Right lung (tissue), 5 donors: ENCODE results near the gene TPRX1. TPM values are rescaled to one million over a fixed set of nuclear protein-coding genes. Genes with fewer than 3 reads are reported as not detected.

Experiments used
- polyA plus RNA-seq, 5 donors: library from polyadenylated mRNA; unstranded; fragments of 120-200 nt; gene quantifications; one replicate each; pipeline versions ENCODE4 v1.2.1 to v1.2.3, GENCODE V29; 2013; ENCODE audit warnings: inconsistent platforms in 1 of 5, low replicate concordance in 1 of 5; ENCODE audit not compliant: insufficient read length in 5 of 5, insufficient read depth in 1 of 5

The TPRX1 gene
- polyA plus RNA-seq, 5 donors: not detected

Other genes with a start within 250 kb of the TPRX1 start
- gene ZNF541, start 231.4 kb downstream of the TPRX1 start, polyA plus RNA-seq: under 1 TPM; 0.14 to 0.55 (median 0.23) TPM
- 10 to 100 TPM; 11.7 to 17.2 (median 15.6) TPM for gene BICRA, start 195.4 kb downstream of the TPRX1 start, polyA plus RNA-seq
- 100 to 1,000 TPM in 3 of 5 donors, 10 to 100 TPM in 2; 79.9 to 160 (median 107) TPM for gene EHD2, start 91.1 kb downstream of the TPRX1 start, polyA plus RNA-seq
- 100 to 1,000 TPM; 393 to 541 (median 463) TPM for gene NOP53, start 59.0 kb downstream of the TPRX1 start, polyA plus RNA-seq
- gene SELENOW, start 25.8 kb downstream of the TPRX1 start, polyA plus RNA-seq: 100 to 1,000 TPM; 176 to 307 (median 209) TPM
- gene CRX, start 17.4 kb upstream of the TPRX1 start, polyA plus RNA-seq: under 1 TPM in 4 of 5 donors, not detected in 1; 0.04 to 0.16 (median 0.09) TPM
- gene TPRX2, start 54.7 kb upstream of the TPRX1 start, polyA plus RNA-seq: not detected
- under 1 TPM in 3 of 5 donors, not detected in 2; 0.10 to 0.35 (median 0.10) TPM for gene SULT2A1, start 81.8 kb upstream of the TPRX1 start, polyA plus RNA-seq
- not detected for gene BSPH1, start 187.6 kb upstream of the TPRX1 start, polyA plus RNA-seq
- not detected for gene ELSPBP1, start 190.1 kb upstream of the TPRX1 start, polyA plus RNA-seq
- gene CABP5, start 239.5 kb upstream of the TPRX1 start, polyA plus RNA-seq: not detected